ENCODE results near the gene RBMY1D. TPM values are rescaled to one million over a fixed set of nuclear protein-coding genes. Genes with fewer than 3 reads are reported as not detected.

Gene RBMY1D
- total and polyA plus RNA-seq, 10 of the 15 experiments (the other 5 are each of a cell fraction or from before 2014, with no cell fraction given): not detected

- TF ChIP-seq CEBPZ (IDR thresholded peaks at IDR 0.05; ENCODE audit: low read depth, low read length) (no peak), IKZF1 (conservative IDR thresholded peaks at IDR 0.05) (no peak), ZNF24 (IDR thresholded peaks at IDR 0.05) (no peak), BHLHE40 (IDR thresholded peaks at IDR 0.05; ENCODE audit: borderline replicate concordance in 1 of 2, low read depth in 2 of 2, low read length in 1 of 2) (no peak), MEF2B (IDR thresholded peaks at IDR 0.05; ENCODE audit: partially characterized antibody, poor library complexity, severe bottlenecking) (no peak), NFYB (IDR thresholded peaks at IDR 0.05; ENCODE audit: insufficient read depth, low read depth, low read length) (no peak), RELA (IDR thresholded peaks at IDR 0.05; ENCODE audit: borderline replicate concordance, partially characterized antibody) (no peak), RELB (IDR thresholded peaks at IDR 0.05; ENCODE audit: low read depth) (no peak)
These were observed 59.3 kb downstream of the RBMY1D start (continued) for GRCh38 chrY:21835052-21835451.

Other genes starting within 250 kb of the RBMY1D start
- gene RBMY1E, start 23.5 kb upstream of the RBMY1D start, total RNA-seq (2014; rRNA removed): not detected in 2 replicates
- not detected in 2 replicates for gene RBMY1E, start 23.5 kb upstream of the RBMY1D start, total RNA-seq (2014; rRNA removed; fragmentation: Illumina TruSeq; extraction: Trizol)
- gene RBMY1E, start 23.5 kb upstream of the RBMY1D start, total RNA-seq (2021): not detected in 2 replicates
- not detected in 2 replicates for gene RBMY1E, start 23.5 kb upstream of the RBMY1D start, polyA plus RNA-seq (2011; rRNA removed)
- not detected in 2 replicates for gene RBMY1E, start 23.5 kb upstream of the RBMY1D start, polyA plus RNA-seq (2014; fragmentation: Illumina TruSeq; extraction: Trizol)
- gene RBMY1E, start 23.5 kb upstream of the RBMY1D start, polyA plus RNA-seq (2014; fragmentation: Nextera tagmentation; extraction: Ambion mirVana): not detected
- gene RBMY1E, start 23.5 kb upstream of the RBMY1D start, polyA plus RNA-seq (2014; rRNA removed): not detected in 2 replicates
- not detected for gene RBMY1E, start 23.5 kb upstream of the RBMY1D start, polyA plus RNA-seq (2016; fragmentation: Nextera tagmentation; extraction: Ambion mirVana)

Measured in GM12878 (cell line).